Keratinocyte (primary cell): ENCODE measurements around the gene PRKCE. TPM values are rescaled to one million over a fixed set of nuclear protein-coding genes. Genes with fewer than 3 reads are reported as not detected.

Source experiments
- DNase-seq: peaks from one replicate; pipeline ENCODE4 v3.0.0-alpha.2; 2011; ENCODE audit warnings: low read depth, missing footprints, low spot score
- FAIRE-seq: peaks from 2 replicates; lab custom pipeline; 2011; peaks lifted over from hg19 to GRCh38; lab: Jason Lieb, UNC
- H2AFZ ChIP-seq: 2 replicates; pipeline ENCODE4 v1.6.0; 2012; ENCODE audit warnings: low read length, control low read depth, inconsistent platforms; ENCODE audit not compliant: control insufficient read depth
- H3K27ac ChIP-seq: 2 replicates; pipeline ENCODE4 v1.5.1; 2011; ENCODE audit warnings: low read length; ENCODE audit not compliant: control insufficient read depth, insufficient read depth
- H3K27me3 ChIP-seq: 3 replicates; pipeline ENCODE4 v1.6.0; 2011; ENCODE audit warnings: low read length; ENCODE audit not compliant: control insufficient read depth, insufficient read depth; ENCODE audit errors: extremely low read depth
- H3K36me3 ChIP-seq, 2 experiments: 2 replicates in 1 of 2; 3 replicates in 1 of 2; pipeline ENCODE4 v1.5.1; 2011; ENCODE audit warnings: low read length in 2 of 2, mild to moderate bottlenecking in 1 of 2; ENCODE audit not compliant: control insufficient read depth in 2 of 2, insufficient read depth in 2 of 2; ENCODE audit errors: extremely low read depth in 1 of 2
- H3K4me1 ChIP-seq: 3 replicates; pipeline ENCODE4 v1.5.1; 2011; ENCODE audit warnings: low read length; ENCODE audit not compliant: control insufficient read depth, insufficient read depth; ENCODE audit errors: extremely low read depth
- H3K4me2 ChIP-seq: 3 replicates; pipeline ENCODE4 v1.6.0; 2011; ENCODE audit warnings: low read depth, low read length; ENCODE audit not compliant: control insufficient read depth, insufficient read depth; ENCODE audit errors: extremely low read depth
- H3K4me3 ChIP-seq, 3 experiments: fragments of 200-600 bp in 1 of 3; sonication (generic) in 1 of 3; 2 replicates in 2 of 3; 3 replicates in 1 of 3; pipeline ENCODE4 v1.5.1; 2011 to 2016; ENCODE audit warnings: low read length in 3 of 3, mild to moderate bottlenecking in 3 of 3, control low read depth in 2 of 3, inconsistent platforms in 1 of 3, low read depth in 1 of 3, mixed read lengths in 1 of 3, mixed run types in 1 of 3, moderate library complexity in 1 of 3; ENCODE audit not compliant: control insufficient read depth in 2 of 3, insufficient read depth in 2 of 3; ENCODE audit errors: extremely low read depth in 1 of 3
- H3K79me2 ChIP-seq: 2 replicates; pipeline ENCODE4 v1.6.0; 2012; ENCODE audit warnings: low read length; ENCODE audit not compliant: control insufficient read depth, insufficient read depth
- H3K9ac ChIP-seq: 3 replicates; pipeline ENCODE4 v1.6.0; 2011; ENCODE audit warnings: low read length; ENCODE audit not compliant: control insufficient read depth, insufficient read depth; ENCODE audit errors: extremely low read depth
- H3K9me1 ChIP-seq: 3 replicates; pipeline ENCODE4 v1.6.0; 2011; ENCODE audit warnings: low read length; ENCODE audit not compliant: control insufficient read depth, insufficient read depth; ENCODE audit errors: extremely low read depth
- H3K9me3 ChIP-seq: 2 replicates; pipeline ENCODE4 v1.5.1; 2012; ENCODE audit warnings: low read depth, low read length; ENCODE audit not compliant: control insufficient read depth
- H4K20me1 ChIP-seq: 3 replicates; pipeline ENCODE4 v1.6.0; 2011; ENCODE audit warnings: low read length; ENCODE audit not compliant: control insufficient read depth, insufficient read depth; ENCODE audit errors: extremely low read depth
- EZH2 ChIP-seq: IDR thresholded peaks from one replicate; pipeline ENCODE4 v1.6.1; 2012; ENCODE audit warnings: inconsistent platforms, mild to moderate bottlenecking, low read length, moderate library complexity
- dilution Hi-C: fragments of 300-500 bp; cut with MboI; formaldehyde crosslinking; loops from one replicate; pipeline ENCODE4 v1.7.0; 2020; ENCODE audit warnings: low sequenced_read_pairs; ENCODE audit not compliant: extremely low pct_ligation_motif_present
- polyA plus RNA-seq, 5 experiments: library from polyadenylated mRNA; depleted of rRNA in 3 of 5; stranded (reverse) in 3 of 5; stranded (forward) in 1 of 5; unstranded in 1 of 5; fragments of >200 nt; gene quantifications; 1 replicate in 1 of 5; 2 replicates in 3 of 5; 3 replicates in 1 of 5; pipeline versions ENCODE4 v1.2.1 to v1.2.3, GENCODE V29; 2011 to 2012; ENCODE audit warnings: missing spikeins in 2 of 5, low read depth in 1 of 5, low replicate concordance in 1 of 5
- TF ChIP-seq, protein P1 (sequence below), 3 experiments: IDR thresholded peaks in 1 of 3; conservative IDR thresholded peaks in 1 of 3; optimal IDR thresholded peaks in 1 of 3; 2 replicates in 2 of 3; 3 replicates in 1 of 3; pipeline versions ENCODE3 to v1.5.1; 2011; ENCODE audit warnings: low read length in 3 of 3, mild to moderate bottlenecking in 3 of 3, moderate library complexity in 2 of 3, control low read depth in 1 of 3, inconsistent platforms in 1 of 3; ENCODE audit not compliant: insufficient read depth in 2 of 3; ENCODE audit errors: extremely low read depth in 1 of 3

The PRKCE gene
- polyA plus RNA-seq, 1 donor (not counting 4 experiments of a cell fraction or from before 2014, with no cell fraction given), result 2.0 TPM

GRCh38 chr2:46106690-46107089 lies 455.2 kb downstream of the PRKCE start:
- H3K79me2 ChIP-seq, result no peaks in the 10 kb centered on the region
- peaks cover 6% of the 10 kb centered on the region for H3K9me3 ChIP-seq
- no peaks in the 10 kb centered on the region for H4K20me1 ChIP-seq
- H3K36me3 ChIP-seq, result no peaks in the 10 kb centered on the region
- no peak for DNase-seq
- no peaks in the 10 kb centered on the region for H3K9me1 ChIP-seq
- no peak overlapping the region for H2AFZ ChIP-seq
- H3K27me3 ChIP-seq, result no peaks in the 10 kb centered on the region
- no peak for FAIRE-seq
- TF ChIP-seq, protein P1, sequence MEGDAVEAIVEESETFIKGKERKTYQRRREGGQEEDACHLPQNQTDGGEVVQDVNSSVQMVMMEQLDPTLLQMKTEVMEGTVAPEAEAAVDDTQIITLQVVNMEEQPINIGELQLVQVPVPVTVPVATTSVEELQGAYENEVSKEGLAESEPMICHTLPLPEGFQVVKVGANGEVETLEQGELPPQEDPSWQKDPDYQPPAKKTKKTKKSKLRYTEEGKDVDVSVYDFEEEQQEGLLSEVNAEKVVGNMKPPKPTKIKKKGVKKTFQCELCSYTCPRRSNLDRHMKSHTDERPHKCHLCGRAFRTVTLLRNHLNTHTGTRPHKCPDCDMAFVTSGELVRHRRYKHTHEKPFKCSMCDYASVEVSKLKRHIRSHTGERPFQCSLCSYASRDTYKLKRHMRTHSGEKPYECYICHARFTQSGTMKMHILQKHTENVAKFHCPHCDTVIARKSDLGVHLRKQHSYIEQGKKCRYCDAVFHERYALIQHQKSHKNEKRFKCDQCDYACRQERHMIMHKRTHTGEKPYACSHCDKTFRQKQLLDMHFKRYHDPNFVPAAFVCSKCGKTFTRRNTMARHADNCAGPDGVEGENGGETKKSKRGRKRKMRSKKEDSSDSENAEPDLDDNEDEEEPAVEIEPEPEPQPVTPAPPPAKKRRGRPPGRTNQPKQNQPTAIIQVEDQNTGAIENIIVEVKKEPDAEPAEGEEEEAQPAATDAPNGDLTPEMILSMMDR (optimal IDR thresholded peaks at IDR 0.05 in 1 of 3, IDR thresholded peaks at IDR 0.05 in 1 of 3, conservative IDR thresholded peaks at IDR 0.05 in 1 of 3; ENCODE audit: extremely low read depth in 1 of 3, insufficient read depth in 2 of 3, low read length in 3 of 3), result no peak
- no peak for TF ChIP-seq EZH2
- no peak overlapping the region for H3K9ac ChIP-seq
- no peak overlapping the region for H3K4me3 ChIP-seq
- no peak overlapping the region for H3K27ac ChIP-seq
- H3K4me1 ChIP-seq, result no peaks in the 10 kb centered on the region
- H3K4me2 ChIP-seq, result no peak overlapping the region
- dilution Hi-C loops, result no loop called here

- DNase-seq, result no peak
- no peaks in the 10 kb centered on the region for H3K36me3 ChIP-seq
- H3K79me2 ChIP-seq, result no peaks in the 10 kb centered on the region
- no peak overlapping the region for H3K4me3 ChIP-seq
- H3K9me1 ChIP-seq, result peaks cover 2% of the 10 kb centered on the region
- no peak for FAIRE-seq
- H3K4me2 ChIP-seq, result no peak overlapping the region
- H3K9me3 ChIP-seq, result no peaks in the 10 kb centered on the region
- no peak overlapping the region for H2AFZ ChIP-seq
- H4K20me1 ChIP-seq, result no peaks in the 10 kb centered on the region
- no peak overlapping the region for H3K27ac ChIP-seq
- TF ChIP-seq EZH2, result no peak
- TF ChIP-seq, protein P1 (optimal IDR thresholded peaks at IDR 0.05 in 1 of 3, IDR thresholded peaks at IDR 0.05 in 1 of 3, conservative IDR thresholded peaks at IDR 0.05 in 1 of 3; ENCODE audit: extremely low read depth in 1 of 3, insufficient read depth in 2 of 3, low read length in 3 of 3), result no peak
- H3K4me1 ChIP-seq, result peaks cover 14% of the 10 kb centered on the region
- H3K9ac ChIP-seq, result no peak overlapping the region
- dilution Hi-C loops, result no loop called here
- no peaks in the 10 kb centered on the region for H3K27me3 ChIP-seq
Observed at GRCh38 chr2:46114996-46115395, 463.5 kb downstream of the PRKCE start.
